Activated CD8-positive, alpha-beta memory T cell treated with anti-CD3 and anti-CD28 coated beads for 36 hours (primary cell): ENCODE data around the gene SMARCD3. TPM values are rescaled to one million over a fixed set of nuclear protein-coding genes. Genes with fewer than 3 reads are reported as not detected.

Source experiments
- total RNA-seq, 2 experiments: library from RNA; stranded (reverse); gene quantifications; one replicate each; pipeline ENCODE4 v1.2.3, GENCODE V29; 2021

The SMARCD3 gene
- total RNA-seq, 2 experiments from 2014 or later = 1.3 to 2.9 TPM

Other genes starting within 250 kb of the SMARCD3 start
- 1 to 10 TPM; 6.3 to 7.7 TPM for gene ATG9B, start 224.2 kb downstream of the SMARCD3 start, total RNA-seq
- 10 to 100 TPM; 55.8 to 56.4 TPM for gene ABCB8, start 220.2 kb downstream of the SMARCD3 start, total RNA-seq
- 1 to 10 TPM; 2.9 to 3.6 TPM for gene ASIC3, start 200.2 kb downstream of the SMARCD3 start, total RNA-seq
- gene CDK5, start 190.8 kb downstream of the SMARCD3 start, total RNA-seq = 10 to 100 TPM; 19.0 to 21.2 TPM
- gene SLC4A2, start 189.1 kb downstream of the SMARCD3 start, total RNA-seq = 100 to 1,000 TPM; 118 to 120 TPM
- gene FASTK, start 167.9 kb downstream of the SMARCD3 start, total RNA-seq = 10 to 100 TPM; 78.3 to 84.4 TPM
- 10 to 100 TPM; 77.4 to 79.7 TPM for gene TMUB1, start 165.2 kb downstream of the SMARCD3 start, total RNA-seq
- 10 to 100 TPM; 41.2 to 48.5 TPM for gene AGAP3, start 162.2 kb downstream of the SMARCD3 start, total RNA-seq
- gene GBX1, start 81.0 kb downstream of the SMARCD3 start, total RNA-seq = not detected
- not detected for gene ASB10, start 61.4 kb downstream of the SMARCD3 start, total RNA-seq
- gene H2BK1, start 38.2 kb downstream of the SMARCD3 start, total RNA-seq = not detected
- 10 to 100 TPM; 86.5 to 96.8 TPM for gene ABCF2, start 21.5 kb downstream of the SMARCD3 start, total RNA-seq
- gene CHPF2, start 16.2 kb downstream of the SMARCD3 start, total RNA-seq = 10 to 100 TPM; 34.4 to 35.0 TPM
- gene NUB1, start 93.1 kb upstream of the SMARCD3 start, total RNA-seq = 10 to 100 TPM; 36.0 to 40.4 TPM
- gene WDR86, start 161.3 kb upstream of the SMARCD3 start, total RNA-seq = not detected
- gene CRYGN, start 191.4 kb upstream of the SMARCD3 start, total RNA-seq = not detected